BE2C (cell line): Measurements from ENCODE around the gene CABP2.

Source experiments
- DNase-seq: peaks from one replicate; pipeline ENCODE4 v3.0.0-alpha.2; 2020
- H3K27me3 ChIP-seq: fragments of 250-450 bp; sonication (Bioruptor Pico); 2 replicates; pipeline ENCODE4 v1.5.1; 2020; ENCODE audit warnings: mild to moderate bottlenecking
- H3K36me3 ChIP-seq: fragments of 250-450 bp; sonication (Bioruptor Pico); 2 replicates; pipeline ENCODE4 v1.5.1; 2020; ENCODE audit warnings: mild to moderate bottlenecking
- H3K4me1 ChIP-seq: fragments of 250-450 bp; sonication (Bioruptor Pico); 2 replicates; pipeline ENCODE4 v1.5.1; 2020
- H3K4me3 ChIP-seq: 2 replicates; pipeline ENCODE4 v1.5.1; 2011; ENCODE audit warnings: low read depth, low read length
- H3K9me3 ChIP-seq: fragments of 250-450 bp; sonication (Bioruptor Pico); 2 replicates; pipeline ENCODE4 v1.5.1; 2020
- CTCF ChIP-seq: IDR thresholded peaks from 2 replicates; pipeline ENCODE4 v1.5.1; 2012; ENCODE audit warnings: mild to moderate bottlenecking, low read depth, low read length

Gene CABP2

GRCh38 chr11:67522338-67522737 is 908 bp downstream of the CABP2 start:
- H3K4me3 ChIP-seq: no peak overlapping the region
- H3K36me3 ChIP-seq: no peaks in the 10 kb centered on the region
- H3K9me3 ChIP-seq: no peaks in the 10 kb centered on the region
- no peak for DNase-seq
- no peaks in the 10 kb centered on the region for H3K27me3 ChIP-seq
- TF ChIP-seq CTCF: no peak
- no peaks in the 10 kb centered on the region for H3K4me1 ChIP-seq

GRCh38 chr11:67521924-67522323 is 1.3 kb downstream of the CABP2 start:
- Histone ChIP-seq H3K36me3 (no peaks in the 10 kb centered on the region), H3K4me1 (no peaks in the 10 kb centered on the region), H3K4me3 (no peak overlapping the region), H3K27me3 (no peaks in the 10 kb centered on the region), H3K9me3 (no peaks in the 10 kb centered on the region)
- no peak for TF ChIP-seq CTCF
- no peak for DNase-seq

DNA sequence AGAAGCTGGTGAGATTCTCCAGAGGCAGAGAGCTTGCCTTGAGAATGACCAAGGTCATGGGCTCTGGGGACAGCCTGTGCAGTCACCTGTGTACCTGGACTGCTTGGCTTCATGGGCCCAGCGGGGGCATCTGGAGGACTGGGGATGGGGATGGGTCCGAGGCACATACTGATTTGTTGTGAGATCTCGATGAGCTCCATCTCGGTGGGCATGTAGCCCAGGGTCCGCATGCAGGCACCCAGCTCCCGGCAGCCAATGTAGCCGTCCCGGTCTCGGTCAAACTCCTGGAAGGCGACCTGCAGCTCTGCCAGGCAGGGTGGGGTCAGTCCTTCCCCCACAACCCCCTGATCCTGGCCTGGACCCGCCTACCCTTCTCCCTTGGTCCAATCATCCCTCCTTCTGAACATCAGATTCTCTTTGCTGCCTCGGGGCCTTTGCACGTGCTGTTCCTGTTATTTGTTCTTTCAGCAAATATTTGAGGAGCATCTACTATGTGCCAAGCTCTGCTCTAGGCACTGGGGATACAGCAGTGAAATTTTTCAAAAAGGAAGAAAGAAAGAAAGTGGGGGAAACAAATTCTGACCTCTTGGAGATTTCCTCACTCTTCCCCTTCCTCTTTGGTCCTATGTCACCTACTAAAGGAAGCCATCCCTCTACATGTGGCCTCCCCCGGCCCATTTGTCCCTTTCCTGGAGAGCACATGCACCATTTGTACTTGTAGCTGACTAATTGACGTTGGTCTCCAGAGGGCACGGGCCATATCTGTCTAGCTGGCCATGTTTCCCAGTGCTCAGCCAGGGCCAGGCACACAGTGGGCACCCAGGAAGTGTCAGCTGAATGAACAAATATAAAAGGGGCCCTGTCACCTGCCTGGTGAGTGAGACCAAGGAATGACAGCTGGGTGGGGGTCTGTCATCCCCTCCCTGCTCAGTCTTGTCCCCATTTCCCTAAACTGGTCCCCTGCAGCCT is 2.1 kb downstream of the CABP2 start:
- no peaks in the 10 kb centered on the region for H3K36me3 ChIP-seq

DNA sequence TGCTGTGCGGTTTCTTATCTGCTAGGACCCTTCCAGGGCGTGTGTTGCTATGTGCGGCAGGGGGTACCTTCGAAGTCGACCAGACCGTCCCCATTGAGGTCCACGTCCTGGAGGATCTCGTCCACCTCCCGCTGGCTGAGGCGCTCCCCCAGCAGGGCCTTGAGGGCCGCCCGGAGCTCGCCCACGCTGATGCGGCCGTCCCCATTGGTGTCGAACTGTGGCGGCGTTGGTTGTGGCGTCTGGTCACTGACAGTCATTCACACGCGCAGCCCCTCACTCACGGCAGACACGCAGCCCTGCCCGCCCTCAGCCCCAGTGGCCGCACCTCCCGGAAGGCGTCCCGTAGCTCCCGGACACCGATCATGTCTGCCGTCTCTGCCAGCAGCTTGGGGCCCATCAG is 3.5 kb downstream of the CABP2 start:
- TF ChIP-seq CTCF: no peak
- DNase-seq: no peak
- H3K9me3 ChIP-seq: no peaks in the 10 kb centered on the region
- H3K4me1 ChIP-seq: no peaks in the 10 kb centered on the region
- H3K27me3 ChIP-seq: no peaks in the 10 kb centered on the region; the same call in 1 of the 2 replicates
- H3K36me3 ChIP-seq: no peaks in the 10 kb centered on the region
- no peak overlapping the region for H3K4me3 ChIP-seq

More for the DNA sequence above, 2.1 kb downstream of the CABP2 start:
- no peak for DNase-seq
- TF ChIP-seq CTCF: no peak
- no peak overlapping the region for H3K4me3 ChIP-seq
- H3K27me3 ChIP-seq: no peaks in the 10 kb centered on the region
- no peaks in the 10 kb centered on the region for H3K9me3 ChIP-seq
- H3K4me1 ChIP-seq: no peaks in the 10 kb centered on the region

DNA sequence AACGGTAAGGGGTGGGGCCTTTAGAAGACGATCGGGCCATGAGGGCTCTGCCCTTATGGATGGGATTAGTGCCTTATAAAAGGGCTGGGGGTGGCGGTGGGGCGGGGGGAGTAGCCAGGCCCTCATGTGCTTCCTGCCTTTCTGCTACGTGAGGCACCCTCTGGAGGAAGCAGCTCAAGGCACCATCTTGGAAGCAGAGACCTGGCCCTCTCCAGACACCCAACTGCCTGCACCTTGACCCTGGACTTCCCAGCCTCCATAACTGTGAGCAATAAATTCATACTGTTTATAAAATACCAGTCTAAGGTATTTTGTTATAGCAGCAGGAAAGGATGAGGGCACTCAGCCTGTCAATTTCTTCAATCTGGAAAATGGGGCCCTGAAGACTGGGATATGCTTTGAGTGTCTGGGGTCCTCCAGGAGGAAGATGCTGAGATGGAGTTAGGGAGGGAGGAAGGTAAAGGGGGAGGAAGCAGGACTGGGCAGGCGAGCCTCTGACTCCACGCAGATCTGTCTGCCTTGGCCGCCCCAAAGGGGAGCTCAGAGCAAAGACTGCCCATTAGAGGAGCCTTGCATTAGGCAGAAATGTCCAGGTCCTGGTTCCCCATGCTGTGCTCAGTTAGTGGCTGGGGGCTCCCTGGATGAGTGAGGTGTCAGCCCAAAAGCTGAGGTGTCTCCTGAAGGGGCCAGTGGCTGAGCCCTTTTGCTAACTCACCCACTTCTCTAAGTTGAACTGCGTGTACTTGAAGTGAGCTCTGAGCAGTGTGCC is 5.3 kb downstream of the CABP2 start:
- TF ChIP-seq CTCF: no peak
- no peaks in the 10 kb centered on the region for H3K36me3 ChIP-seq
- no peak overlapping the region for H3K4me3 ChIP-seq
- H3K9me3 ChIP-seq: no peaks in the 10 kb centered on the region
- peaks cover 12% of the 10 kb centered on the region for H3K27me3 ChIP-seq
- DNase-seq: no peak
- no peaks in the 10 kb centered on the region for H3K4me1 ChIP-seq

DNA sequence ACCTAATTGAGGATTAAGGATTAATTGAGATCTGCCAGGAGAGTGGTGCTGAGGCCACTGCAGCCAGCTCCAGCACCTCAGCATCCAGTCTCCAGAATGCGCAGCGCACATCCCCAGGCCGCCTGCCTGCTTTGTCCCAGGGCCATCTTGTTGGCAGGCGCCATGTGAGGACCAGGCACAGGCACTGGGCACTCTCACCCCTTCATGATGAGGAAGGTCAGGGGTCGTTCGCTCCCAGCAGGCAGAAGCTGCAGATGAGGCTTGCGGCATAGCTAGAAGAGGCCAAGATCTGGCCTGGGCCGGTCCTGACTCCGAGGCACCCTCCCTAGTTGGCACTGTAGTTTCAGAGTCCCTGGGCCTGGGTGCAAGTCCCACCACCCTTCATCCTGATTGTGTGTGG is 6.4 kb downstream of the CABP2 start:
- no peak for DNase-seq
- Histone ChIP-seq H3K9me3 (no peaks in the 10 kb centered on the region), H3K27me3 (peaks cover 22% of the 10 kb centered on the region), H3K36me3 (no peaks in the 10 kb centered on the region), H3K4me1 (no peaks in the 10 kb centered on the region), H3K4me3 (no peak overlapping the region)
- TF ChIP-seq CTCF: no peak
